ENCODE results near the gene CPNE2. TPM values are rescaled to one million over a fixed set of nuclear protein-coding genes. Genes with fewer than 3 reads are reported as not detected.

CPNE2 gene
- total RNA-seq, 4 donors from 2014 or later, result 27.4 to 56.5 (median 40.7) TPM

GRCh38 chr16:57137043-57137442, 44.7 kb downstream of the CPNE2 start:
- TF ChIP-seq, protein P1, sequence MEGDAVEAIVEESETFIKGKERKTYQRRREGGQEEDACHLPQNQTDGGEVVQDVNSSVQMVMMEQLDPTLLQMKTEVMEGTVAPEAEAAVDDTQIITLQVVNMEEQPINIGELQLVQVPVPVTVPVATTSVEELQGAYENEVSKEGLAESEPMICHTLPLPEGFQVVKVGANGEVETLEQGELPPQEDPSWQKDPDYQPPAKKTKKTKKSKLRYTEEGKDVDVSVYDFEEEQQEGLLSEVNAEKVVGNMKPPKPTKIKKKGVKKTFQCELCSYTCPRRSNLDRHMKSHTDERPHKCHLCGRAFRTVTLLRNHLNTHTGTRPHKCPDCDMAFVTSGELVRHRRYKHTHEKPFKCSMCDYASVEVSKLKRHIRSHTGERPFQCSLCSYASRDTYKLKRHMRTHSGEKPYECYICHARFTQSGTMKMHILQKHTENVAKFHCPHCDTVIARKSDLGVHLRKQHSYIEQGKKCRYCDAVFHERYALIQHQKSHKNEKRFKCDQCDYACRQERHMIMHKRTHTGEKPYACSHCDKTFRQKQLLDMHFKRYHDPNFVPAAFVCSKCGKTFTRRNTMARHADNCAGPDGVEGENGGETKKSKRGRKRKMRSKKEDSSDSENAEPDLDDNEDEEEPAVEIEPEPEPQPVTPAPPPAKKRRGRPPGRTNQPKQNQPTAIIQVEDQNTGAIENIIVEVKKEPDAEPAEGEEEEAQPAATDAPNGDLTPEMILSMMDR (IDR thresholded peaks at IDR 0.05; ENCODE audit: low read depth), result no peak

DNA sequence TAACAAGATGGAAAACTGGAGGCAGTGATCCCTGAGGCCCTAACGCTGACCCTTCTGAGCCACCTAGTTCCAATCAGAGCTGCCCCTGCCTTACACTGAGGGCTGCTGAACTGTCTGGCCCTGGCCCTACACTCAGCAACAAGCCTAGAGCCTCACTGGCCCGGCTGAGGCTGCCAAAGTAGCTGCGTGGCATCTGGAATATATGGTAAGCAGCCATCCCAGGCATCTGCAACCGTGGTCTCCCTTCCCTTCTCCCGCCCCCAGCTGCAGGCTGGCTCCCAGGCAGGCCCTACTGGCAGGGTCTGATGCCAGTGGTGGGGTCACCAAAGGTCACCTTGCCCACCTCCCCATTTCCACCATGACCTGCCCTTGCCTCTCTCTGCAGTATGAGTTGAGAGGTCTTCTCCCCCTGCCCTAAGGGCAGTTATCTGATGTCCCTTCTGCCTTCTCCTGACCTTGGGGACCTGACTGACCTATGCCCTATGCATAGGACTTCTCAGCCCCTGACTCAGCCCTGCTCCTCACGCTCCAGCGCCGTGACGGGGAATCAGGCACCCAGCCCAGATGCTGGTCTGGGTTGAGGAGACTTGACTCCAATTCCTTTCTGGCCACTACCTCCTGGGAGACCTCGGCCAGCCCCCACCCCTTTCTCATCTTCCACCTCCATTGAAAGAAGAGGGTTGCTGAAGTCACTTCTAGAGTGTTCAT, 45.3 kb downstream of the CPNE2 start:
- TF ChIP-seq, protein P1 (IDR thresholded peaks at IDR 0.05; ENCODE audit: low read depth), result no peak

GRCh38 chr16:57138281-57138935, 46.0 kb downstream of the CPNE2 start:
- TF ChIP-seq, protein P1 (IDR thresholded peaks at IDR 0.05; ENCODE audit: low read depth), result no peak

- TF ChIP-seq, protein P1 (IDR thresholded peaks at IDR 0.05; ENCODE audit: low read depth), result no peak
Observed at GRCh38 chr16:57140931-57141668, 48.7 kb downstream of the CPNE2 start.

DNA sequence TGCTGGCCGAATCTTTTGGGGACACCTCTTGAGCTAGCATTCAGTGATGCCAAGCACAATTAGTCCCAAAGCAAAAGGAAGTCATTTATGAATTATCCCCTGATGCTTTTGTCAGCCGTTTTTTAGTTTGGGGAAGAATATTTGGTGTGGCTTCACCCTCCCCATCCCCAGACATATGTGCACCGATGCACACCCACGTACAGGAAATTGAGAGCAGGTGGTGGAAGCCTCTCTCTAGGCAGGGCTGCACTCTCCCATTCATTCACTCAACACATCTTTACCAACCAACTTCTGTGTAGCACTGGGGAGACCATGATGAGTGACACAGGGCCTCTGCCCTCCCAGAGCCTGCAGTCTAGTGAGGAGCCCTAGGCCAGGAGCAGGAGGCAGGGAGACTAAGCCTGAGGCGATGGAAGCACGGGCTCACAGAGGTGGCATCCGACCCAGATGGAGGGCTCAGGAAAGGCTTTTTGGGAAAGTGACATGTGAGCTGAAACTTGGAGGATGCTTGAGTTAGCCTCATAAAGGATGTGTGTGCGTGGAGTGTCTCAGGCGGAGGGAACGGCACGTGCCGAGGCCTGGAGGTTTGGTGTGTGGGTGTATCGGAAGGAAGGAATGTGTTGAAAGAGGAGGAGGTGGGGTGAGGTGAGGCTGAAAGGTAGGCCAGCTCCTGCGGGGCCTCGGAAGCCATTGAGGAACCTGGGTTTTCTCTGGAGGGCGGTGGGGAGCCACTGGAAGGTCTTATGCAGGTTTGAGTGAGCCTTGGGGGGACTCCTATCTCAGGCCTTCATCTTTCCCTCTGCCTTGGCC, 49.6 kb downstream of the CPNE2 start:
- TF ChIP-seq, protein P1 (IDR thresholded peaks at IDR 0.05; ENCODE audit: low read depth), result no peak

DNA sequence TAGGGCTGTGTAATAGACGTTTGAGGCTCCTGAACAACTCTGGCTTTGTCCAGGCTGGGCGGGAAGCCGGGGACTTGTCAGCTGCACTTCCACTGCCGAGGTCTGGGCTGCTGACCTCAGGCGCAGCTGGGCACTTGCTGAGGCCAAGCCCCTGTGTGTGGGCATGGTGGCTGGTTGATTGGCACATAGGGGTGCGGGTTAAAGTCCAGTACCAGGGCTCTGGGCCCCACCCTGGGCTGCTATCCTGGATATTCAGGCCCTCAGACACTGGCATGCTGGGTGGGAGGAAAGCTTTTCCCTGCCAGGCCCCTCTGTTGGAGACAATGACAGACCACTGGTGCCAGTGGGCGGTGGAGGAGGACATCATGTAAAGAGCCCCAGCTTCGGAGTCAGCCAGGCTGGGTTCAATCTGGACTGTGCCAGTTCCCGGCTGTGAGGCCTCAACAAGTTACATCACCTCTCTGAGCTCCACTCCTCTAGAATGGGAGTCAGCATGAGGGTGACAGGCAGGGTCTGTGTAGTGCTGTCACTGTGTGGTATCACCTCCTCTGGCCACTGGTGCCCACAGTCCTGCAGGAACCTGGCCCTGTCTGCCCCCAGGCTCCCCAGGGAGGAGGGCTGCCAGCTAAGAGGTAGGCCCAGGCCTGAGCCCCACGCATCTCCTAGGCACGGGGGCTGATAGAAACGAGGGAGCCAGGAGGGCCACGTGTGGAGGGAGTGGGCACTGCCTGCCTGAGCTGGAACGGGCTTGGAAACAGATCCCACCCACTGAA, 51.0 kb downstream of the CPNE2 start:
- TF ChIP-seq, protein P1 (IDR thresholded peaks at IDR 0.05; ENCODE audit: low read depth), result no peak

Data from subcutaneous adipose tissue (tissue), 4 donors.